ENCODE measurements around the gene HK2. TPM values are rescaled to one million over a fixed set of nuclear protein-coding genes. Genes with fewer than 3 reads are reported as not detected.

HK2 gene
- total and polyA plus RNA-seq, 2 of the 4 experiments (the other 2 are of a cell fraction), result 17.4 to 20.9 TPM

DNA sequence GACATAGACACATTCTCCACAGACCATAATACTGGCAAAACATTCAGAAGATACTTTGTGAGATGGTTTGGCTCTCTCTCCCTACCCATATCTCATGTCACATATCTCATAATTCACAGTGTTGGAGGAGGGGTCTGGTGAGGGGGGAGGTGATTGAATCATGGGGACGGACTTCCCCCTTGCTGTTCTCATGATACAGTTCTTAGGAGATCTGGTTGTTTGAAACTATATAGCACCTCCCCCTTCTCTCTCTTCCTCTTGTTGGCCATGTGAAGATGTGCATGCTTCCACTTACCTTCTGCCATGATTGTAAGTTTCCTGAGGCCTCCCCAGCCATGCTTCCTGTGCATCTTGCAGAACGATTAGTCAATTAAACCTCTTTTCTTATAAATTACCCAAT lies 61.1 kb downstream of the HK2 start:
- Histone ChIP-seq H3K4ac (ENCODE audit: low read depth, low read length) (peak overlapping the region; percentile 79), H2AK9ac (replicated peaks; ENCODE audit: low read depth, low read length, poor library complexity) (peak overlapping the region; percentile 56), H3K9me1 (ENCODE audit: insufficient read depth, low read length) (peaks cover 6% of the 10 kb centered on the region; the same call in 1 of the 2 replicates), H2AK5ac (ENCODE audit: low read depth, low read length) (peak overlapping the region; percentile 51), H3K27me3 (ENCODE audit: control insufficient read depth, insufficient read depth, low read length) (no peaks in the 10 kb centered on the region), H2BK15ac (ENCODE audit: low read depth, low read length) (peak overlapping the region; percentile 67; the same call in 1 of the 3 replicates), H2BK5ac (ENCODE audit: low read depth, low read length, poor library complexity, severe bottlenecking) (peak overlapping the region; percentile 78), H3K27ac (ENCODE audit: insufficient read depth, low read length) (peak overlapping the region; percentile 78), H3K23ac (ENCODE audit: low read depth, low read length) (peak overlapping the region; percentile 74; the same call in 1 of the 2 replicates), H4K8ac (ENCODE audit: low read depth in 2 of 2, low read length in 2 of 2) (peak overlapping the region; percentile 3 to 79; a peak in 2 of 4 replicates), H3K9me3 (ENCODE audit: control insufficient read depth, insufficient read depth, low read length) (no peaks in the 10 kb centered on the region), H2AFZ (replicated peaks; ENCODE audit: low read length, poor library complexity) (peak overlapping the region; percentile 76), H2BK20ac (ENCODE audit: low read depth, low read length) (peak overlapping the region; percentile 67; the same call in 1 of the 2 replicates), H3K14ac (replicated peaks; ENCODE audit: low read depth, low read length) (peak overlapping the region; percentile 75), H4K91ac (ENCODE audit: insufficient read depth, low read depth, low read length) (no peak overlapping the region), H4K20me1 (ENCODE audit: insufficient read depth, low read length) (no peaks in the 10 kb centered on the region), H3K9ac (ENCODE audit: low read depth, low read length) (peak overlapping the region; percentile 13; the same call in 1 of the 2 replicates), H4K5ac (ENCODE audit: low read depth, low read length) (no peak overlapping the region; the same call in 1 of the 2 replicates), H3K79me1 (ENCODE audit: low read depth in 1 of 2, low read length in 2 of 2) (peaks cover 3 to 7% of the 10 kb centered on the region in 2 experiments; a peak in 3 of 4 replicates), H3K4me1 (ENCODE audit: control insufficient read depth, insufficient read depth, low read length) (peaks cover 17% of the 10 kb centered on the region), H3K4me3 (ENCODE audit: insufficient read depth, low read depth, low read length) (no peak overlapping the region), H2BK120ac (ENCODE audit: low read depth, low read length) (peak overlapping the region; percentile 66), H3K56ac (ENCODE audit: extremely low read depth, insufficient read depth, low read length) (peak overlapping the region; percentile 62; the same call in 1 of the 2 replicates), H3K18ac (ENCODE audit: low read depth, low read length) (peak overlapping the region; percentile 42; the same call in 1 of the 2 replicates), H3K36me3 (ENCODE audit: control insufficient read depth, insufficient read depth, low read length) (peaks cover 22% of the 10 kb centered on the region), H3K4me2 (ENCODE audit: low read depth, low read length) (no peak overlapping the region)
- DNase-seq (no peak), ATAC-seq (ENCODE audit: low read depth) (no peak)
- no TSS peak for BruUV-seq (replicated peaks)
- ChIA-PET POLR2A (ENCODE audit: unreplicated experiment) (no interaction called here), CTCF (interaction anchor here (0.7 kb wide), 1 partner anchor 723 kb away, joined by 3 read pairs; no protein-coding TSS in a partner anchor)
- intact Hi-C loops (cut with micrococcal nuclease), result no loop called here
- in situ Hi-C loops (cut with MboI; ENCODE audit: low sequenced_read_pairs), result no loop called here
- TF ChIP-seq MAZ (IDR thresholded peaks at IDR 0.05; ENCODE audit: borderline replicate concordance, low read depth, low read length), result no peak
- no peak for TF ChIP-seq CEBPB (IDR thresholded peaks at IDR 0.05; ENCODE audit: low read depth, low read length)
- no peak for TF ChIP-seq RCOR1 (IDR thresholded peaks at IDR 0.05; ENCODE audit: insufficient replicate concordance, low read length)
- TF ChIP-seq POLR2A (IDR thresholded peaks at IDR 0.05; ENCODE audit: low read depth, low read length), result no peak
- no peak for TF ChIP-seq MXI1 (IDR thresholded peaks at IDR 0.05; ENCODE audit: borderline replicate concordance, low read depth, low read length)
- TF ChIP-seq RFX5 (IDR thresholded peaks at IDR 0.05; ENCODE audit: low read depth, low read length), result no peak
- TF ChIP-seq, protein P1, sequence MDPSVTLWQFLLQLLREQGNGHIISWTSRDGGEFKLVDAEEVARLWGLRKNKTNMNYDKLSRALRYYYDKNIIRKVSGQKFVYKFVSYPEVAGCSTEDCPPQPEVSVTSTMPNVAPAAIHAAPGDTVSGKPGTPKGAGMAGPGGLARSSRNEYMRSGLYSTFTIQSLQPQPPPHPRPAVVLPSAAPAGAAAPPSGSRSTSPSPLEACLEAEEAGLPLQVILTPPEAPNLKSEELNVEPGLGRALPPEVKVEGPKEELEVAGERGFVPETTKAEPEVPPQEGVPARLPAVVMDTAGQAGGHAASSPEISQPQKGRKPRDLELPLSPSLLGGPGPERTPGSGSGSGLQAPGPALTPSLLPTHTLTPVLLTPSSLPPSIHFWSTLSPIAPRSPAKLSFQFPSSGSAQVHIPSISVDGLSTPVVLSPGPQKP (IDR thresholded peaks at IDR 0.05; ENCODE audit: borderline replicate concordance, low read depth, low read length), result no peak
- no peak for TF ChIP-seq BHLHE40 (IDR thresholded peaks at IDR 0.05; ENCODE audit: low read depth, low read length)
- TF ChIP-seq CHD1 (IDR thresholded peaks at IDR 0.05; ENCODE audit: low read depth, low read length), result no peak
- TF ChIP-seq, protein P2, sequence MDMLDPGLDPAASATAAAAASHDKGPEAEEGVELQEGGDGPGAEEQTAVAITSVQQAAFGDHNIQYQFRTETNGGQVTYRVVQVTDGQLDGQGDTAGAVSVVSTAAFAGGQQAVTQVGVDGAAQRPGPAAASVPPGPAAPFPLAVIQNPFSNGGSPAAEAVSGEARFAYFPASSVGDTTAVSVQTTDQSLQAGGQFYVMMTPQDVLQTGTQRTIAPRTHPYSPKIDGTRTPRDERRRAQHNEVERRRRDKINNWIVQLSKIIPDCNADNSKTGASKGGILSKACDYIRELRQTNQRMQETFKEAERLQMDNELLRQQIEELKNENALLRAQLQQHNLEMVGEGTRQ (IDR thresholded peaks at IDR 0.05; ENCODE audit: low read depth, low read length), result no peak
- TF ChIP-seq NFE2L2 (IDR thresholded peaks at IDR 0.05; ENCODE audit: low read depth, low read length), result no peak
- TF ChIP-seq SMC3 (IDR thresholded peaks at IDR 0.05; ENCODE audit: low read depth, low read length), result no peak
- TF ChIP-seq RAD21 (IDR thresholded peaks at IDR 0.05; ENCODE audit: low read length), result no peak
- TF ChIP-seq FOS (IDR thresholded peaks at IDR 0.05; ENCODE audit: low read depth, low read length), result no peak
- TF ChIP-seq CTCF (conservative IDR thresholded peaks at IDR 0.05; ENCODE audit: low read depth, low read length), result no peak
- no peak for TF ChIP-seq MAFK (IDR thresholded peaks at IDR 0.05; ENCODE audit: low read depth, low read length)
- dilution Hi-C loops (cut with HindIII; ENCODE audit: low sequenced_read_pairs, unreplicated experiment), result no loop called here
- no CpG with 5 or more reads among the region's 2 CpGs for WGBS, 2 experiments (ENCODE audit: extremely low coverage in 2 of 2, insufficient read length in 1 of 2)

All from IMR-90 (cell line).